K562 (cell line): ENCODE results near the gene HLA-DOA. TPM values are rescaled to one million over a fixed set of nuclear protein-coding genes. Genes with fewer than 3 reads are reported as not detected.

Experiments used
- ATAC-seq: fragments of 200-7000 bp; cut with Tn5 transposase; 3 replicates; pipeline ENCODE4 v1.9.1; 2020; ENCODE audit warnings: moderate library complexity
- BruUV-seq: library from RNA; stranded (reverse); fragments of 400-500 nt; replicated peaks from 2 replicates; lab custom pipeline; 2021; lab: Mats Ljungman, UMichigan
- CTCF ChIA-PET: fragments of 300-600 bp; formaldehyde crosslinking; extraction: SDS; loops from one replicate; lab custom pipeline; 2021; ENCODE audit warnings: low intra/inter-chr PET ratio; lab: Yijun Ruan, JAX
- POLR2A ChIA-PET: fragments of 300-600, 350-650 bp; sonication (Branson Sonifier 250); formaldehyde crosslinking; extraction: SDS; loops from one replicate; lab custom pipeline; 2021; ENCODE audit warnings: antibody characterized with exemption, inconsistent platforms; lab: Yijun Ruan, JAX
- DNase-seq, 4 experiments: peaks; one replicate each; pipeline versions ENCODE4 v3.0.0 to v3.0.0-alpha.2; 2011 to 2018; ENCODE audit warnings: low spot score in 3 of 4, mixed read lengths in 3 of 4; ENCODE audit errors: extremely low read depth in 1 of 4
- FAIRE-seq: peaks from 2 replicates; lab custom pipeline; 2011; peaks lifted over from hg19 to GRCh38; lab: Jason Lieb, UNC
- H2AFZ ChIP-seq: 2 replicates; pipeline ENCODE4 v1.6.0; 2011; ENCODE audit warnings: low read depth, low read length, control low read depth, inconsistent platforms
- H3K27ac ChIP-seq: fragments of 200-600 bp; 3 replicates; pipeline ENCODE4 v1.8.0; 2011; ENCODE audit warnings: low read depth, mild to moderate bottlenecking, control low read depth, inconsistent platforms, low read length, moderate library complexity, mixed read lengths; ENCODE audit errors: extremely low read depth
- H3K27me3 ChIP-seq, 2 experiments: fragments of 300-600 bp in 1 of 2; 2 replicates in 1 of 2; 3 replicates in 1 of 2; pipeline versions ENCODE4 v1.6.0 to v1.8.0; 2011; ENCODE audit warnings: inconsistent platforms in 2 of 2, low read length in 2 of 2, mild to moderate bottlenecking in 1 of 2, mixed read lengths in 1 of 2, moderate library complexity in 1 of 2; ENCODE audit not compliant: control insufficient read depth in 2 of 2, insufficient read depth in 2 of 2
- H3K36me3 ChIP-seq: fragments of 300-600 bp; 3 replicates; pipeline ENCODE4 v1.8.0; 2011; ENCODE audit warnings: mild to moderate bottlenecking, low read length, inconsistent platforms; ENCODE audit not compliant: control insufficient read depth, insufficient read depth
- H3K4me1 ChIP-seq, 2 experiments: fragments of 200-600 bp in 1 of 2; replicated peaks in 1 of 2; 2 replicates in 1 of 2; 3 replicates in 1 of 2; pipeline versions ENCODE4 v1.5.1 to v1.8.0; 2011; ENCODE audit warnings: inconsistent platforms in 2 of 2, low read length in 2 of 2, mild to moderate bottlenecking in 1 of 2, mixed read lengths in 1 of 2, moderate library complexity in 1 of 2; ENCODE audit not compliant: control insufficient read depth in 2 of 2, insufficient read depth in 2 of 2
- H3K4me2 ChIP-seq: 2 replicates; pipeline ENCODE4 v1.6.1; 2011; ENCODE audit warnings: low read length, control low read depth, inconsistent platforms, mixed read lengths; ENCODE audit not compliant: insufficient read depth
- H3K4me3 ChIP-seq: fragments of 200-600 bp; sonication (generic), shearing (Covaris generic); 2 replicates; pipeline ENCODE4 v1.5.1; 2016; ENCODE audit warnings: control low read depth, inconsistent platforms
- H3K79me2 ChIP-seq: fragments of 200-600 bp; 3 replicates; pipeline ENCODE4 v1.8.0; 2011; ENCODE audit warnings: low read length, inconsistent platforms; ENCODE audit not compliant: control insufficient read depth, insufficient read depth
- H3K9ac ChIP-seq, 2 experiments: 2 replicates each; pipeline versions ENCODE4 v1.6.0 to v1.6.1; 2011; ENCODE audit warnings: low read depth in 2 of 2, low read length in 2 of 2, control low read depth in 1 of 2, inconsistent platforms in 1 of 2, mild to moderate bottlenecking in 1 of 2, mixed read lengths in 1 of 2; ENCODE audit not compliant: insufficient read depth in 1 of 2
- H3K9me1 ChIP-seq: one replicate; pipeline ENCODE4 v1.6.0; 2011; ENCODE audit warnings: inconsistent platforms, mild to moderate bottlenecking, low read length, moderate library complexity; ENCODE audit not compliant: control insufficient read depth, insufficient read depth
- H3K9me3 ChIP-seq: replicated peaks from 2 replicates; pipeline ENCODE4 v1.5.1; 2011; ENCODE audit warnings: low read depth, low read length, inconsistent platforms; ENCODE audit not compliant: control insufficient read depth, insufficient read depth
- H4K20me1 ChIP-seq: replicated peaks from 2 replicates; pipeline ENCODE4 v1.6.1; 2011; ENCODE audit warnings: low read length, inconsistent platforms, mixed read lengths; ENCODE audit not compliant: control insufficient read depth, insufficient read depth
- BHLHE40 ChIP-seq: IDR thresholded peaks from 2 replicates; pipeline ENCODE4 v1.6.1; 2011; ENCODE audit warnings: low read length, improper control_type of control experiment
- CCAR2 ChIP-seq: fragments of 200-400 bp; formaldehyde crosslinking; IDR thresholded peaks from 2 replicates; pipeline ENCODE4 v1.6.1; 2017; ENCODE audit warnings: mild to moderate bottlenecking, low read depth, low read length
- CTCF ChIP-seq, 3 experiments: IDR thresholded peaks in 2 of 3; conservative IDR thresholded peaks in 1 of 3; 2 replicates each; pipeline ENCODE4 v1.5.1; 2011 to 2012; ENCODE audit warnings: low read length in 3 of 3, mild to moderate bottlenecking in 3 of 3, control low read depth in 2 of 3, improper control_type of control experiment in 1 of 3, inconsistent platforms in 1 of 3, low read depth in 1 of 3, mixed read lengths in 1 of 3, moderate library complexity in 1 of 3; ENCODE audit not compliant: insufficient read depth in 2 of 3
- DEAF1 ChIP-seq: fragments of 450-650 bp; formaldehyde crosslinking; IDR thresholded peaks from 2 replicates; pipeline ENCODE4 v1.4.0; 2020; ENCODE audit warnings: mild to moderate bottlenecking, moderate library complexity
- LARP7 ChIP-seq: fragments of 450-650 bp; IDR thresholded peaks from 2 replicates; pipeline ENCODE4 v1.6.1; 2016
- MAZ ChIP-seq, 2 experiments: fragments of 450-650 bp in 1 of 2; sonication (generic) in 1 of 2; formaldehyde crosslinking; IDR thresholded peaks in 1 of 2; conservative IDR thresholded peaks in 1 of 2; 2 replicates each; pipeline versions ENCODE4 v1.4.0 to v1.5.0; 2020; ENCODE audit warnings: mild to moderate bottlenecking in 1 of 2, missing genetic modification reagents in 1 of 2
- MCM3 ChIP-seq: fragments of 450-650 bp; IDR thresholded peaks from 2 replicates; pipeline ENCODE4 v1.6.1; 2016
- MEF2D ChIP-seq: conservative IDR thresholded peaks from 2 replicates; pipeline ENCODE4 v1.6.1; 2016; ENCODE audit warnings: low read depth, missing genetic modification characterization, missing compliant biosample characterization
- POU5F1 ChIP-seq: fragments of 150-350 bp; IDR thresholded peaks from 2 replicates; pipeline ENCODE4 v1.6.1; 2014; ENCODE audit warnings: borderline replicate concordance, low read length, low read depth, mild to moderate bottlenecking; ENCODE audit not compliant: partially characterized antibody
- PRPF4 ChIP-seq: fragments of 200-400 bp; formaldehyde crosslinking; IDR thresholded peaks from one replicate; pipeline ENCODE4 v1.6.1; 2017; ENCODE audit warnings: low read length, low read depth, mild to moderate bottlenecking; ENCODE audit not compliant: insufficient read depth, poor library complexity, severe bottlenecking
- RUNX1 ChIP-seq: sonication (generic); IDR thresholded peaks from 2 replicates; pipeline ENCODE4 v1.6.1; 2016; ENCODE audit warnings: antibody characterized with exemption, low read depth
- TGIF2 ChIP-seq: sonication (generic); formaldehyde crosslinking; IDR thresholded peaks from 2 replicates; pipeline ENCODE4 v1.8.1; 2022; ENCODE audit warnings: mild to moderate bottlenecking, missing genetic modification reagents, moderate library complexity
- ZNF165 ChIP-seq: fragments of 250-450 bp; sonication (Bioruptor Pico); IDR thresholded peaks from 2 replicates; pipeline ENCODE4 v1.4.0; 2020; ENCODE audit warnings: borderline replicate concordance
- ZNF830 ChIP-seq: fragments of 250-450 bp; sonication (Bioruptor Pico); IDR thresholded peaks from 2 replicates; pipeline ENCODE4 v1.5.0; 2021; ENCODE audit warnings: mild to moderate bottlenecking
- WGBS: fragments of 100-300 bp; shearing (Covaris generic); methylation state at CpG from one replicate; pipeline ENCODE4 v1.1.6; 2016; ENCODE audit warnings: low coverage, mixed read lengths; ENCODE audit not compliant: insufficient coverage; ENCODE audit errors: missing lambda C conversion rate; 5-methylcytosine and 5-hydroxymethylcytosine counted together
- in situ Hi-C: fragments of 300-500 bp; cut with MboI; formaldehyde crosslinking; loops from 4 replicates; pipeline ENCODE4 v1.15.0; 2018; ENCODE audit warnings: inconsistent platforms, mixed read lengths
- intact Hi-C: fragments of 100-400 bp; cut with micrococcal nuclease; formaldehyde crosslinking; loops from 2 replicates; pipeline ENCODE4 v1.14.2; 2022
- polyA plus RNA-seq, 8 experiments: library from polyadenylated mRNA; depleted of rRNA in 4 of 8; stranded (reverse) in 5 of 8; unstranded in 3 of 8; fragments of >200 nt; fragmentation: Nextera tagmentation in 2 of 8; fragmentation: Illumina TruSeq in 1 of 8; extraction: Ambion mirVana in 2 of 8; extraction: Trizol in 1 of 8; gene quantifications; 2 replicates each; pipeline versions ENCODE4 v1.2.1 to v1.2.3, GENCODE V29; 2011 to 2014; ENCODE audit warnings: inconsistent platforms in 1 of 8, missing spikeins in 1 of 8
- total RNA-seq, 7 experiments: library from RNA; depleted of rRNA in 6 of 7; stranded (reverse); fragments of >200 nt in 6 of 7; fragmentation: Illumina TruSeq in 2 of 7; extraction: Trizol in 2 of 7; gene quantifications; 2 replicates each; pipeline versions ENCODE4 v1.2.1 to v1.2.3, GENCODE V29; 2011 to 2021; ENCODE audit warnings: low replicate concordance in 1 of 7
- TF ChIP-seq, protein P1 (sequence below): sonication (generic); formaldehyde crosslinking; IDR thresholded peaks from 2 replicates; pipeline ENCODE4 v1.8.0; 2023; ENCODE audit warnings: mild to moderate bottlenecking, missing genetic modification reagents

Gene HLA-DOA
- total and polyA plus RNA-seq, 9 of the 15 experiments (the other 6 are each of a cell fraction or from before 2014, with no cell fraction given), result 0.07 TPM; not detected in 8

- Histone ChIP-seq H3K27me3 (peaks cover 8 to 15% of the 10 kb centered on the region in 2 experiments; a peak in 3 of 5 replicates), H3K36me3 (peaks cover 24% of the 10 kb centered on the region), H3K9me3 (no peaks in the 10 kb centered on the region), H3K9me1 (no peaks in the 10 kb centered on the region), H3K27ac (no peak overlapping the region), H3K4me2 (no peak overlapping the region), H2AFZ (no peak overlapping the region), H4K20me1 (peaks cover 29% of the 10 kb centered on the region), H3K4me1 (peaks cover 0 to 6% of the 10 kb centered on the region in 2 experiments; a peak in 2 of 5 replicates), H3K79me2 (no peaks in the 10 kb centered on the region), H3K9ac (no peak overlapping the region), H3K4me3 (no peak overlapping the region)
- CTCF ChIA-PET, result interaction anchor here (0.6 to 4.7 kb wide), 14 partner anchors 8 to 574 kb away, joined by 3 to 84 read pairs (median 4); partner anchors contain the start of genes HLA-DMA and TAP2
- WGBS, result 12% methylated on average over 9 of the region's 9 CpGs
- intact Hi-C loops, result loop anchor here (1.0 kb wide), 3 partner anchors 52 to 147 kb away; partner anchors contain the start of gene TAP2
- DNase-seq (peak; percentile 80 to 93 (median 80)), ATAC-seq (peak; percentile 75), FAIRE-seq (peak; percentile 92)
- POLR2A ChIA-PET, result interaction anchor here (0.6 to 12.5 kb wide), 15 partner anchors 13 to 930 kb away, joined by 3 to 384 read pairs (median 4); partner anchors contain the start of genes BRD2, HLA-DMB, TAP1 and TAP2
- in situ Hi-C loops, result loop anchor here (5.0 to 10.0 kb wide), 2 partner anchors 50 to 98 kb away; no protein-coding TSS in a partner anchor
- BruUV-seq, result no TSS peak
- TF ChIP-seq ZNF830 (no peak), DEAF1 (CRISPR knock-in tag) (peak; percentile 97), MAZ (CRISPR knock-in tag; conservative IDR thresholded peaks at IDR 0.05 in 1 of 2, IDR thresholded peaks at IDR 0.05 in 1 of 2) (peak; percentile 40 to 56; a peak in 2 of 4 replicates), CCAR2 (no peak), MCM3 (no peak), CTCF (IDR thresholded peaks at IDR 0.05 in 2 of 3, conservative IDR thresholded peaks at IDR 0.05 in 1 of 3; ENCODE audit: insufficient read depth in 2 of 3, low read depth in 1 of 3, low read length in 3 of 3) (peak; percentile 95 to 99 (median 97)), POU5F1 (no peak), MEF2D (tag) (no peak), BHLHE40 (0 out of 2 replicates have a peak, but pooled peaks have one; percentile 5), LARP7 (no peak), RUNX1 (no peak), TGIF2 (no peak), PRPF4 (no peak), ZNF165 (CRISPR knock-in tag) (no peak)
- TF ChIP-seq, protein P1, sequence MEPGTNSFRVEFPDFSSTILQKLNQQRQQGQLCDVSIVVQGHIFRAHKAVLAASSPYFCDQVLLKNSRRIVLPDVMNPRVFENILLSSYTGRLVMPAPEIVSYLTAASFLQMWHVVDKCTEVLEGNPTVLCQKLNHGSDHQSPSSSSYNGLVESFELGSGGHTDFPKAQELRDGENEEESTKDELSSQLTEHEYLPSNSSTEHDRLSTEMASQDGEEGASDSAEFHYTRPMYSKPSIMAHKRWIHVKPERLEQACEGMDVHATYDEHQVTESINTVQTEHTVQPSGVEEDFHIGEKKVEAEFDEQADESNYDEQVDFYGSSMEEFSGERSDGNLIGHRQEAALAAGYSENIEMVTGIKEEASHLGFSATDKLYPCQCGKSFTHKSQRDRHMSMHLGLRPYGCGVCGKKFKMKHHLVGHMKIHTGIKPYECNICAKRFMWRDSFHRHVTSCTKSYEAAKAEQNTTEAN (CRISPR knock-in tag), result no peak
Measured at GRCh38 chr6:32984622-32985389, 24.6 kb downstream of the HLA-DOA start.
